Right lobe of liver (tissue), 6 donors: ENCODE measurements around the gene NAV2. TPM values are rescaled to one million over a fixed set of nuclear protein-coding genes. Genes with fewer than 3 reads are reported as not detected.
A peak's percentile ranks its signal among the peaks of the same experiment; 100 is the strongest.

ENCODE experiments used
- ATAC-seq, 4 donors: fragments of 200-7000 bp; cut with Tn5 transposase; one replicate each; pipeline ENCODE4 v1.9.1; 2020; ENCODE audit warnings: mild to moderate bottlenecking in 4 of 4, moderate library complexity in 4 of 4
- DNase-seq, 3 donors: peaks; one replicate each; pipeline ENCODE4 v3.0.0-alpha.2; 2020
- H3K27ac ChIP-seq, 3 donors: fragments of 200-600 bp; one replicate each; pipeline ENCODE4 v1.8.0; 2022
- H3K27me3 ChIP-seq, 2 donors: fragments of 200-600 bp; one replicate each; pipeline ENCODE4 v1.8.0; 2022
- H3K36me3 ChIP-seq, 4 donors: fragments of 200-600 bp; sonication (generic) in 1 of 4; one replicate each; pipeline versions ENCODE4 v1.5.1 to v1.8.0; 2017 to 2022; ENCODE audit warnings: control low read depth in 1 of 4
- H3K4me1 ChIP-seq, 4 donors: fragments of 200-600 bp; sonication (generic) in 1 of 4; one replicate each; pipeline versions ENCODE4 v1.5.1 to v1.8.0; 2017 to 2022; ENCODE audit warnings: control low read depth in 1 of 4
- H3K4me3 ChIP-seq, 3 donors: fragments of 200-600 bp; one replicate each; pipeline ENCODE4 v1.8.0; 2022
- H3K9me3 ChIP-seq, 4 donors: fragments of 200-600 bp; sonication (generic) in 1 of 4; one replicate each; pipeline versions ENCODE4 v1.5.1 to v1.8.0; 2017 to 2022; ENCODE audit warnings: control low read depth in 1 of 4
- POLR2A ChIP-seq: fragments of 450-650 bp; IDR thresholded peaks from one replicate; pipeline ENCODE4 v1.6.1; 2017; ENCODE audit warnings: antibody characterized with exemption, mild to moderate bottlenecking
- WGBS: methylation state at CpG from one replicate; pipeline ENCODE4 v1.1.6; 2018; ENCODE audit warnings: low coverage, low lambda C conversion rate; ENCODE audit not compliant: insufficient coverage; ENCODE audit errors: missing lambda C conversion rate; 5-methylcytosine and 5-hydroxymethylcytosine counted together
- intact Hi-C, 2 donors: fragments of 100-400 bp; cut with DNase I; formaldehyde crosslinking; loops; one replicate each; pipeline versions ENCODE4 v1.11.2 to v1.14.1; 2022
- total RNA-seq, 6 experiments: library from RNA; depleted of rRNA in 2 of 6; stranded (reverse); fragments of >200 nt in 2 of 6; fragmentation: NEBNext Ultra II Directional in 3 of 6; extraction: Animal tissue kit (Norgen Biotek cat#: 25700) in 3 of 6; gene quantifications; one replicate each; pipeline versions ENCODE4 v1.1.0 to v1.2.4, GENCODE V29; 2016 to 2023
- TF ChIP-seq, protein P1 (sequence below), 4 donors: fragments of 200-600 bp in 3 of 4; fragments of 450-650 bp in 1 of 4; IDR thresholded peaks; one replicate each; pipeline versions ENCODE4 v1.5.1 to v1.8.0; 2016 to 2022; ENCODE audit warnings: antibody characterized with exemption in 4 of 4, mild to moderate bottlenecking in 2 of 4
- donor health status: DM: no; HTN: yes; CAD: no.
- donor health status: DM: no; HTN: no; CAD: no.
- donor health status: DM: no; HTN: no; CAD: no.
- donor health status: DM: no; HTN: yes; CAD: no.
- donor health status: DM: no; HTN: yes; CAD: no.

Gene NAV2
- total RNA-seq, 6 experiments from 2014 or later: 15.5 to 69.2 (median 37.1) TPM

DNA sequence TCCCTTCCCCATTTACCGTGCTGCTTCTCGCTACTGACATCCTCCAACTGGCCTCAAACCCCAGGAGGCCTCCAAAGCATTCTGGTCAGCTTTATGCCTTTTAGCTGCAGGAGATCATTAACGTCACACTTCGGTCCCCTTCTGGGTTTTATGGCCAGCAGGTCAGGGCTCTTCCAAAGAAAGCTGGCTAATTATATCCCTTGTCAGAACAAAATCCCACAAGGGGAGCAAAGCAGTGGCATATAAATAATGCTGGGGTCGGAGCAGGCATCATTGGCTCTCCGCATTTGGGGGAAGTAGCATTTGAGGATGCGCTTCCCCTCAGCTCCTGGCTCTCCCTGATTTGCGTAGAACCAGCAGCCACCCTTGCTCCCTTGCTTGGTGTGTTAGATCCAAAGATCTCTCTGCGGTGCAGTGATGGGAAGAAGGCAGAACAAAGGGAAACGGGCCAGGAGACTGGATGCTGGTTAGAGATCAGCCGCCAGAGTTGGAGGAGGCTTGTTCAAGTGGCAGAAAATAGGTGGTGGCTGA, 330.2 kb downstream of the NAV2 start:
- H3K4me3 ChIP-seq: no peak overlapping the region
- ATAC-seq (no peak), DNase-seq (no peak)
- 84% methylated on average over 9 of the region's 11 CpGs for WGBS
- no peaks in the 10 kb centered on the region for H3K9me3 ChIP-seq
- H3K27me3 ChIP-seq: no peaks in the 10 kb centered on the region
- peaks cover 0 to 28% (median 6%) of the 10 kb centered on the region in 4 donors for H3K4me1 ChIP-seq
- H3K27ac ChIP-seq: no peak overlapping the region
- peaks cover 0 to 17% (median 8%) of the 10 kb centered on the region in 4 donors for H3K36me3 ChIP-seq
- no peak for TF ChIP-seq POLR2A
- TF ChIP-seq, protein P1, sequence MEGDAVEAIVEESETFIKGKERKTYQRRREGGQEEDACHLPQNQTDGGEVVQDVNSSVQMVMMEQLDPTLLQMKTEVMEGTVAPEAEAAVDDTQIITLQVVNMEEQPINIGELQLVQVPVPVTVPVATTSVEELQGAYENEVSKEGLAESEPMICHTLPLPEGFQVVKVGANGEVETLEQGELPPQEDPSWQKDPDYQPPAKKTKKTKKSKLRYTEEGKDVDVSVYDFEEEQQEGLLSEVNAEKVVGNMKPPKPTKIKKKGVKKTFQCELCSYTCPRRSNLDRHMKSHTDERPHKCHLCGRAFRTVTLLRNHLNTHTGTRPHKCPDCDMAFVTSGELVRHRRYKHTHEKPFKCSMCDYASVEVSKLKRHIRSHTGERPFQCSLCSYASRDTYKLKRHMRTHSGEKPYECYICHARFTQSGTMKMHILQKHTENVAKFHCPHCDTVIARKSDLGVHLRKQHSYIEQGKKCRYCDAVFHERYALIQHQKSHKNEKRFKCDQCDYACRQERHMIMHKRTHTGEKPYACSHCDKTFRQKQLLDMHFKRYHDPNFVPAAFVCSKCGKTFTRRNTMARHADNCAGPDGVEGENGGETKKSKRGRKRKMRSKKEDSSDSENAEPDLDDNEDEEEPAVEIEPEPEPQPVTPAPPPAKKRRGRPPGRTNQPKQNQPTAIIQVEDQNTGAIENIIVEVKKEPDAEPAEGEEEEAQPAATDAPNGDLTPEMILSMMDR (IDR thresholded peaks at IDR 0.05): no peak
- intact Hi-C loops: no loop called here

DNA sequence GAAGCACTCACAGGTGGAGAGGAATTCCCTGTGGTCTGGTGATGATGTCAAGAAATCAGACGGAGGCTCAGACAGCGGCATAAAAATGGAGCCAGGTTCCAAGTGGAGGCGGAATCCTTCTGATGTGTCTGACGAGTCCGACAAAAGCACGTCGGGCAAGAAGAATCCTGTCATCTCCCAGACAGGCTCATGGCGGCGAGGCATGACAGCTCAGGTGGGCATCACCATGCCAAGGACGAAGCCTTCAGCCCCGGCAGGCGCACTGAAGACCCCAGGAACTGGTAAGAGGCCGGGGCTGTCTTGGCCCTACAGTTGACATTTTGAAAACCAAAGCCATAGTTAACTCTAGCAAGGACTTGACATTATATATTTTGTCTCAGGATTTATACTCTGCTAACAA, 331.4 kb downstream of the NAV2 start:
- peaks cover 0 to 26% (median 5%) of the 10 kb centered on the region in 4 donors for H3K4me1 ChIP-seq
- H3K4me3 ChIP-seq: no peak overlapping the region
- H3K9me3 ChIP-seq: no peaks in the 10 kb centered on the region
- TF ChIP-seq POLR2A: no peak
- TF ChIP-seq, protein P1 (IDR thresholded peaks at IDR 0.05): no peak
- no peak overlapping the region for H3K27ac ChIP-seq
- intact Hi-C loops: no loop called here
- 97% methylated on average over 10 of the region's 13 CpGs for WGBS
- DNase-seq (no peak), ATAC-seq (no peak)
- H3K27me3 ChIP-seq: no peaks in the 10 kb centered on the region
- H3K36me3 ChIP-seq: peaks cover 0 to 22% (median 10%) of the 10 kb centered on the region in 4 donors

- WGBS: no CpG with 5 or more reads among the region's 19 CpGs
- ATAC-seq (peak; percentile 65 to 82 (median 74)), DNase-seq (peak; percentile 58 to 87 (median 83))
- Histone ChIP-seq H3K27me3 (no peaks in the 10 kb centered on the region), H3K4me3 (no peak overlapping the region), H3K4me1 (peaks cover 0 to 26% (median 5%) of the 10 kb centered on the region in 4 donors), H3K36me3 (peaks cover 0 to 32% (median 16%) of the 10 kb centered on the region in 4 donors), H3K27ac (peak overlapping the region in 2 of 3 donors; percentile 7 to 39), H3K9me3 (no peaks in the 10 kb centered on the region)
- TF ChIP-seq, protein P1 (IDR thresholded peaks at IDR 0.05): no peak
- no peak for TF ChIP-seq POLR2A
- intact Hi-C loops: no loop called here
Observed at GRCh38 chr11:20045098-20045688, 332.6 kb downstream of the NAV2 start.

DNA sequence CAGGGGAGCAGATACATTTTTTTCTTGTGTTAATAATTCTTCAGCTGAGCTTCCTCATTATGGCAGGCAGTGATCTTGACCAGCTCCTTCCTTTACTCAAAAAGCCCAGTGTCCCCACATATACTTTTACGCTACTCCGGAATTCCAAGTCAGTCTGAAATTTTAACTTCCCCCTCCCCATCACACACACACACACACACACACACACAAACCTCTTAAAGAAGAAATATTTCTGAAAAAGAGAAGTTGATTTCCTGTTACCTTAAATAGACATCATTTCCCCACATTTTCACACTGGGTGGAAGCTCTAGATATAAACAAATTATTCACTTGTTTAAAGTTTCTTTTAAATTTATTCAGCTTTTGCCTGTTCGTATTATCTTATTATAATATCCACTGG, 333.8 kb downstream of the NAV2 start:
- no peak for ATAC-seq
- Histone ChIP-seq H3K27me3 (no peaks in the 10 kb centered on the region), H3K36me3 (peaks cover 0 to 32% (median 16%) of the 10 kb centered on the region in 4 donors), H3K9me3 (no peaks in the 10 kb centered on the region), H3K4me3 (no peak overlapping the region), H3K27ac (no peak overlapping the region), H3K4me1 (peaks cover 0 to 23% (median 0%) of the 10 kb centered on the region in 4 donors)
- WGBS: 68% methylated on average over 3 of the region's 3 CpGs
- intact Hi-C loops: no loop called here
- DNase-seq: no peak
- TF ChIP-seq, protein P1 (IDR thresholded peaks at IDR 0.05): no peak
- no peak for TF ChIP-seq POLR2A
